Measurements from ENCODE around the gene CACNA1H. TPM values are rescaled to one million over a fixed set of nuclear protein-coding genes. Genes with fewer than 3 reads are reported as not detected.

CACNA1H gene
- total and polyA plus RNA-seq, 2 of the 4 experiments (the other 2 are of a cell fraction): 1.6 to 5.8 TPM

DNA sequence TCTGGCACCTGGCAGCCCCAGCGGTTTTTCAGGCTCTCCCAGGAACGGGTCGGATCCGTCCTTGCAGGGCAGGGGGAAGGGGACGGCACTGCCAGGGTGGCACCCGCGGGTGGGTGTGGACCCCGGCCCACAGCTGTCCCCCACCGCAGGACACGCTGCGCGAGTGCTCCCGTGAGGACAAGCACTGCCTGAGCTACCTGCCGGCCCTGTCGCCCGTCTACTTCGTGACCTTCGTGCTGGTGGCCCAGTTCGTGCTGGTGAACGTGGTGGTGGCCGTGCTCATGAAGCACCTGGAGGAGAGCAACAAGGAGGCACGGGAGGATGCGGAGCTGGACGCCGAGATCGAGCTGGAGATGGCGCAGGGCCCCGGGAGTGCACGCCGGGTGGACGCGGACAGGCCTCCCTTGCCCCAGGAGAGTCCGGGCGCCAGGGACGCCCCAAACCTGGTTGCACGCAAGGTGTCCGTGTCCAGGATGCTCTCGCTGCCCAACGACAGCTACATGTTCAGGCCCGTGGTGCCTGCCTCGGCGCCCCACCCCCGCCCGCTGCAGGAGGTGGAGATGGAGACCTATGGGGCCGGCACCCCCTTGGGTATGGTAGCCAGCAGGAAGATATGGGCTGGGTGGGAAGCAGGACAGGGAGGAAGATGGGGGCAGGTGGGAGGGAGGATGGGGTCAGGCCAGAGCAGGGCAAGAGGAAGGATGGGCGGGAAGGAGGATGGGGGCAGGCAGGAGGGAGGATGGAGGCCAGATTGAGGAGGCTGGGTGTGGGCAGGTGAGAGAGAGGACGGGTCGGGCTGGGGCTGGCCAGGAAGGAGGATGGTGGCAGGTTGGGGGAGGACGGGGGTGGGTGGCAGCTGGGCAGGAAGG is 65.4 kb downstream of the CACNA1H start:
- ChIA-PET POLR2A (ENCODE audit: unreplicated experiment) (no interaction called here), CTCF (no interaction called here)
- Histone ChIP-seq H2AK9ac (replicated peaks; ENCODE audit: low read depth, low read length, poor library complexity) (no peak overlapping the region), H3K4me3 (ENCODE audit: insufficient read depth, low read depth, low read length) (no peak overlapping the region), H3K4ac (ENCODE audit: low read depth, low read length) (no peak overlapping the region), H4K91ac (ENCODE audit: insufficient read depth, low read depth, low read length) (no peak overlapping the region), H3K14ac (replicated peaks; ENCODE audit: low read depth, low read length) (no peak overlapping the region), H2BK20ac (ENCODE audit: low read depth, low read length) (no peak overlapping the region), H2AK5ac (ENCODE audit: low read depth, low read length) (no peak overlapping the region), H3K79me1 (ENCODE audit: low read depth in 1 of 2, low read length in 2 of 2) (no peaks in the 10 kb centered on the region), H2BK5ac (ENCODE audit: low read depth, low read length, poor library complexity, severe bottlenecking) (no peak overlapping the region), H3K4me1 (ENCODE audit: control insufficient read depth, insufficient read depth, low read length) (no peaks in the 10 kb centered on the region), H3K27me3 (ENCODE audit: control insufficient read depth, insufficient read depth, low read length) (no peaks in the 10 kb centered on the region), H3K18ac (ENCODE audit: low read depth, low read length) (no peak overlapping the region), H4K20me1 (ENCODE audit: insufficient read depth, low read length) (no peaks in the 10 kb centered on the region), H3K56ac (ENCODE audit: extremely low read depth, insufficient read depth, low read length) (no peak overlapping the region), H2BK120ac (ENCODE audit: low read depth, low read length) (no peak overlapping the region), H3K9me1 (ENCODE audit: insufficient read depth, low read length) (no peaks in the 10 kb centered on the region), H3K36me3 (ENCODE audit: control insufficient read depth, insufficient read depth, low read length) (peaks cover 2% of the 10 kb centered on the region; the same call in 1 of the 2 replicates), H3K27ac (ENCODE audit: insufficient read depth, low read length) (no peak overlapping the region), H3K23ac (ENCODE audit: low read depth, low read length) (no peak overlapping the region), H4K5ac (ENCODE audit: low read depth, low read length) (no peak overlapping the region), H3K9me3 (ENCODE audit: control insufficient read depth, insufficient read depth, low read length) (no peaks in the 10 kb centered on the region), H3K9ac (ENCODE audit: low read depth, low read length) (no peak overlapping the region), H4K8ac (ENCODE audit: low read depth in 2 of 2, low read length in 2 of 2) (no peak overlapping the region), H2AFZ (replicated peaks; ENCODE audit: low read length, poor library complexity) (peak overlapping the region; percentile 11), H3K4me2 (ENCODE audit: low read depth, low read length) (no peak overlapping the region), H2BK15ac (ENCODE audit: low read depth, low read length) (no peak overlapping the region)
- in situ Hi-C loops (cut with MboI; ENCODE audit: low sequenced_read_pairs): loop anchor here (25.0 kb wide), 1 partner anchor 406 kb away; the partner anchor contains the start of gene GNG13
- ATAC-seq (ENCODE audit: low read depth) (no peak), DNase-seq (no peak)
- no peak for TF ChIP-seq RFX5 (IDR thresholded peaks at IDR 0.05; ENCODE audit: low read depth, low read length)
- TF ChIP-seq MXI1 (IDR thresholded peaks at IDR 0.05; ENCODE audit: borderline replicate concordance, low read depth, low read length): no peak
- no peak for TF ChIP-seq POLR2A (IDR thresholded peaks at IDR 0.05; ENCODE audit: low read depth, low read length)
- TF ChIP-seq NFE2L2 (IDR thresholded peaks at IDR 0.05; ENCODE audit: low read depth, low read length): no peak
- TF ChIP-seq MAZ (IDR thresholded peaks at IDR 0.05; ENCODE audit: borderline replicate concordance, low read depth, low read length): no peak
- TF ChIP-seq SMC3 (IDR thresholded peaks at IDR 0.05; ENCODE audit: low read depth, low read length): no peak
- TF ChIP-seq RAD21 (IDR thresholded peaks at IDR 0.05; ENCODE audit: low read length): no peak
- no peak for TF ChIP-seq RCOR1 (IDR thresholded peaks at IDR 0.05; ENCODE audit: insufficient replicate concordance, low read length)
- no peak for TF ChIP-seq BHLHE40 (IDR thresholded peaks at IDR 0.05; ENCODE audit: low read depth, low read length)
- TF ChIP-seq, protein P1, sequence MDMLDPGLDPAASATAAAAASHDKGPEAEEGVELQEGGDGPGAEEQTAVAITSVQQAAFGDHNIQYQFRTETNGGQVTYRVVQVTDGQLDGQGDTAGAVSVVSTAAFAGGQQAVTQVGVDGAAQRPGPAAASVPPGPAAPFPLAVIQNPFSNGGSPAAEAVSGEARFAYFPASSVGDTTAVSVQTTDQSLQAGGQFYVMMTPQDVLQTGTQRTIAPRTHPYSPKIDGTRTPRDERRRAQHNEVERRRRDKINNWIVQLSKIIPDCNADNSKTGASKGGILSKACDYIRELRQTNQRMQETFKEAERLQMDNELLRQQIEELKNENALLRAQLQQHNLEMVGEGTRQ (IDR thresholded peaks at IDR 0.05; ENCODE audit: low read depth, low read length): no peak
- no TSS peak for BruUV-seq (replicated peaks)
- intact Hi-C loops (cut with micrococcal nuclease): no loop called here
- WGBS, 2 experiments (ENCODE audit: extremely low coverage in 2 of 2, insufficient read length in 1 of 2): 85% methylated on average over 24 of the region's 49 CpGs; no CpG with 5 or more reads in 1 of the 2 experiments
- dilution Hi-C loops (cut with HindIII; ENCODE audit: low sequenced_read_pairs, unreplicated experiment): no loop called here
